Nephron progenitor cell (in vitro differentiated cells): ENCODE measurements around the gene SLC16A13.
A peak's percentile ranks its signal among the peaks of the same experiment; 100 is the strongest.

ENCODE experiments used
- DNase-seq: peaks from one replicate; pipeline ENCODE4 v3.0.0; 2021
- H3K27ac Mint-ChIP-seq: 2 replicates; pipeline ENCODE4 v1.8.0; 2021; ENCODE audit warnings: mild to moderate bottlenecking, moderate library complexity, mixed read lengths
- H3K27me3 Mint-ChIP-seq: 2 replicates; pipeline ENCODE4 v1.8.0; 2021; ENCODE audit warnings: mild to moderate bottlenecking, low read depth, mixed read lengths; ENCODE audit not compliant: poor library complexity
- H3K36me3 Mint-ChIP-seq: 2 replicates; pipeline ENCODE4 v1.8.0; 2021; ENCODE audit warnings: low read depth, mixed read lengths
- H3K4me1 Mint-ChIP-seq: 2 replicates; pipeline ENCODE4 v1.8.0; 2021; ENCODE audit warnings: mixed read lengths
- H3K4me3 Mint-ChIP-seq: 2 replicates; pipeline ENCODE4 v1.8.0; 2021; ENCODE audit warnings: mild to moderate bottlenecking, moderate library complexity, mixed read lengths
- H3K9me3 Mint-ChIP-seq: 2 replicates; pipeline ENCODE4 v1.8.0; 2021; ENCODE audit warnings: mild to moderate bottlenecking, moderate library complexity, mixed read lengths
- TF ChIP-seq, protein P1 (sequence below): fragments of 200-600 bp; sonication (generic); IDR thresholded peaks from 2 replicates; pipeline ENCODE4 v1.5.0; 2021; ENCODE audit warnings: antibody characterized with exemption

SLC16A13 gene

DNA sequence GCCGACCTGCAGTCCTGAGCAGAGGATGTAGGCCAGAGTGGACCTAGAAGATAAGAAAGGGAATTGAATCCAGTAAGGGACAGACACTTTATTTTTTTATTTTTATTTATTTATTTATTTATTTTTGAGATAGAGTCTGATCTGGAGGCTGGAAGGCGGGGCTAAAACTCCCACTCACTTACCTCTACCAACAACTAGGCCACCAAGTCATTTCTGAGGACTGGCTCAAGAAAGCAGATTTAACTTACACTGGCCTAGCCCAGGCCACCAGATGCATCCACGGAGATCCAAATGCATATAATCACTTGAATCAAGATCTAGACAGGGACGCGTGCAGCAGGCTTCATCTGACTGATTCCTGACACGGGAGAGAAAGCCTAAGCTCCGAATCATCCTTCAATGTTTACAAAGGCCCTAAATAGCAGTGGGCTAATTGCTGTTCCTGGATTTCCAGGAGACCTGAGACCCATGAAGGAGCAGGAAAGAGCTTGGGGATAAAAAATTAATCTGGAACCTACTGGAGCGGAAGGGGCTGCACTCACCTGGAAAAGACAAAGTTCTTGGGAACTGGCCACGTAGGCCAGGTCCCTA, 41.1 kb upstream of the SLC16A13 start:
- Mint-ChIP-seq H3K9me3 (no peaks in the 10 kb centered on the region), H3K4me1 (peaks cover 12% of the 10 kb centered on the region), H3K27me3 (peaks cover 15% of the 10 kb centered on the region), H3K36me3 (peaks cover 30% of the 10 kb centered on the region), H3K4me3 (peak overlapping the region; percentile 67), H3K27ac (no peak overlapping the region)
- TF ChIP-seq, protein P1, sequence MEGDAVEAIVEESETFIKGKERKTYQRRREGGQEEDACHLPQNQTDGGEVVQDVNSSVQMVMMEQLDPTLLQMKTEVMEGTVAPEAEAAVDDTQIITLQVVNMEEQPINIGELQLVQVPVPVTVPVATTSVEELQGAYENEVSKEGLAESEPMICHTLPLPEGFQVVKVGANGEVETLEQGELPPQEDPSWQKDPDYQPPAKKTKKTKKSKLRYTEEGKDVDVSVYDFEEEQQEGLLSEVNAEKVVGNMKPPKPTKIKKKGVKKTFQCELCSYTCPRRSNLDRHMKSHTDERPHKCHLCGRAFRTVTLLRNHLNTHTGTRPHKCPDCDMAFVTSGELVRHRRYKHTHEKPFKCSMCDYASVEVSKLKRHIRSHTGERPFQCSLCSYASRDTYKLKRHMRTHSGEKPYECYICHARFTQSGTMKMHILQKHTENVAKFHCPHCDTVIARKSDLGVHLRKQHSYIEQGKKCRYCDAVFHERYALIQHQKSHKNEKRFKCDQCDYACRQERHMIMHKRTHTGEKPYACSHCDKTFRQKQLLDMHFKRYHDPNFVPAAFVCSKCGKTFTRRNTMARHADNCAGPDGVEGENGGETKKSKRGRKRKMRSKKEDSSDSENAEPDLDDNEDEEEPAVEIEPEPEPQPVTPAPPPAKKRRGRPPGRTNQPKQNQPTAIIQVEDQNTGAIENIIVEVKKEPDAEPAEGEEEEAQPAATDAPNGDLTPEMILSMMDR = no peak
- no peak for DNase-seq

DNA sequence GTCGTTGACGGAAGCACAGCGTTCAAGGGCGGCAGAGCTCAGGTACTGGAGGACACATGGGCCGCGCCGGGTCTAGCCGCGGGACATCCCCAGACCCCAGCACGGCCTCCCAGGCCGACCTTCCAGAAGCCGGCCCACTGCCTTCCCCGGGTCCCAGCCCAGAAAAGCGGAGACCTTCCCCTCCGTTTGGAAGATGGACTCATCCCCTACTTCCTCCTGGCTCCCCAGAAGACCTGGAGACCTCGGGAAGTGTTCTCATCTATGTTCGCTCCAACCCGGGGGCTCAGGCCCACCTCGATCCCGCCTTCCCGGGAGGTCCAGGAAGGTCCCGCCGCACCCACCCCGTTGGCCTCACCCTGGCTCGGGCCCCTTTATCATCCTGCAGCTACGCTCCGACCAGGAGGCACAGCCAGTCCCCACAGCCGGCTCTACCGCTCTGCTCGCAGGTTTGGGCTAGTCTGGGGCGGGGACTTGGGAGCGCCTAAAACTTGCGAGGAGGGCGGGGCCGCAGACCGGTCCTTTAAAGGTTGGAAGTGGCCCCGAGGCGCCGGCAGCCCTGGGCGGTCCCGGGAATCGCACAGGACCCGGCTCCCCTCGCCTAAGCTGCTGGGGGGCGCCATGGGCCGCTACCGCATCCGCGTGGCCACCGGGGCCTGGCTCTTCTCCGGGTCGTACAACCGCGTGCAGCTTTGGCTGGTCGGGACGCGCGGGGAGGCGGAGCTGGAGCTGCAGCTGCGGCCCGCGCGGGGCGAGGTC, 40.1 kb upstream of the SLC16A13 start, which contains the start of gene ALOX12:
Gene ALOX12 (plus strand): TSS at position 550 of the 756 bp plus-strand sequence. CDS start 69 bp downstream, at position 619.
- DNase-seq = peak; percentile 64

DNA sequence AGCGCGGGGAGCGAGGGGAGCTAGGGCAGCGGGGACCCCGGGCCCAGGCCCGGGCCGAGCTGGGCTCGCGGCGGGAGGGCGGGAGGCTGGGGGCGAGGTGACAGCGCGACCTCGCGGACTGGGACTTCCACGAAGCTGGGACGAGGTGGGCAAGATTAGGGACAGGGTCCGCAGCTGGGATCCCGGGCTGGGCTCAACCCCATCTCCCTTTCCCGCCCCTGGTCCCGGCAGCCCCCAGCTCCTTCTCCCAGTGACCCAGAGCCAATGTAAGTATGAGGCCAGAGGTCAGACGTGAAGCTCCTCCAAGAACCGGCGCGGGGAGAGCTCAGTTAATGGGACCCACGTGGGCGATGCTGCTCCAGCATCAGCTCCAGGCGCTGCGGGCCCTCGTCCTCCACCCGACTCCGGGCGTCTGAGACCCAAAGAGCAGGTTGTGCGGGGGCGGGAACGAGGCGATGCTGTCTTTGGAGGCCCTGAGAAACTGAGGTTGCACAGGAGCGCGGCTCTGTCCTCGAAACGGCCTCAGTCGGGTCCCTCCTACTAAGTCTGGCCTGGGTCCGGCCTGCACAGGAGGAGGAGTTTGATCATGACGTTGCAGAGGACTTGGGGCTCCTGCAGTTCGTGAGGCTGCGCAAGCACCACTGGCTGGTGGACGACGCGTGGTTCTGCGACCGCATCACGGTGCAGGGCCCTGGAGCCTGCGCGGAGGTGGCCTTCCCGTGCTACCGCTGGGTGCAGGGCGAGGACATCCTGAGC, 39.4 kb upstream of the SLC16A13 start:
- TF ChIP-seq, protein P1 = no peak
- Mint-ChIP-seq H3K36me3 (peaks cover 38% of the 10 kb centered on the region), H3K4me3 (no peak overlapping the region), H3K4me1 (peaks cover 12% of the 10 kb centered on the region), H3K27me3 (peaks cover 15% of the 10 kb centered on the region), H3K9me3 (no peaks in the 10 kb centered on the region), H3K27ac (no peak overlapping the region)
- no peak for DNase-seq

More for the DNA sequence above, 40.1 kb upstream of the SLC16A13 start, which contains the start of gene ALOX12:
- Mint-ChIP-seq H3K27me3 (peaks cover 15% of the 10 kb centered on the region), H3K27ac (no peak within 1 kb of the TSS), H3K9me3 (no peaks in the 10 kb centered on the region), H3K4me1 (peaks cover 12% of the 10 kb centered on the region), H3K36me3 (peaks cover 34% of the 10 kb centered on the region), H3K4me3 (peak within 1 kb of the TSS; percentile 73)
- TF ChIP-seq, protein P1 = no peak

DNA sequence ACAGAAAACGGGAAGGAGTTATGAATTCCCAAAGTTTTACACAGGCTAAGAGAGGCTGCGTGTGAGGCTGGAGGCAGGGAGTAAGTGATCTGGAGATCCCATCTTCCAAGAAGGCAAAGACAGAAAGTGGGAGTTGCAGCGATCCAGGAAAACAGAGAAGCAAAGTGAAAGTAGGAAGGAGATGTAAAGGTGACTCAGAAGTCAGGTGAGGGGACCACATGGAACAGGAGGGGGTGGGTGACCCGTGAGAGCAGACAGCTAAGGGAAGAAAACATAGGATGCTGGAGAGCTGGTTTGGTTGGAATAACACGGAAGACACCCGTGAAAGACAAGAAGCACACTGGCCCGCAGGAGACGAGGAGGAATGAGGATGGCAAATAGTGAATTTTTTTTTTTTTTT, 38.6 kb upstream of the SLC16A13 start:
- H3K27ac Mint-ChIP-seq = no peak overlapping the region
- no peak overlapping the region for H3K4me3 Mint-ChIP-seq
- TF ChIP-seq, protein P1 = no peak

DNA sequence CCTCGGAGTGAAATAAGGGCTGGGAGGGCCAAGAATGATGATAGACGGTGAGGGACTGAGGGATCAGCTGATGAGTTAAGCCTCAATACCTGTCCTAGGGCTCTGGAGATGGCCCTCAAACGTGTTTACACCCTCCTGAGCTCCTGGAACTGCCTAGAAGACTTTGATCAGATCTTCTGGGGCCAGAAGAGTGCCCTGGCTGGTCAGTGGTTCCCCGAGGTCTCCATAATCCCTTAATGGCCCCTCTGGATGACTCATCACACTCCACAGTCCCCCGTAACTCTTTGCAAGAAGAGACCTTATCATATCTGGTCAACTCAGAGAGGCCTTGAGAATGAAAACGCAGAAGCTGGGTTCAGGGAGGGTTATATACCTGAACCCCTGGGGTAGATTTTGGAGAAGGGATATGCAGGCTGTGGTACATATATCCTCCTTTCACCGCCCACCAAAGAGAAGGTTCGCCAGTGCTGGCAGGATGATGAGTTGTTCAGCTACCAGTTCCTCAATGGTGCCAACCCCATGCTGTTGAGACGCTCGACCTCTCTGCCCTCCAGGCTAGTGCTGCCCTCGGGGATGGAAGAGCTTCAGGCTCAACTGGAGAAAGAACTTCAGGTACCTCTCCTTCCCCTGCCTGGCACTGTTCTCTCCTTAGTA, 36.8 kb upstream of the SLC16A13 start:
- no peaks in the 10 kb centered on the region for H3K9me3 Mint-ChIP-seq
- no peak overlapping the region for H3K27ac Mint-ChIP-seq
- H3K4me1 Mint-ChIP-seq = peaks cover 12% of the 10 kb centered on the region
- H3K4me3 Mint-ChIP-seq = no peak overlapping the region
- H3K36me3 Mint-ChIP-seq = peaks cover 46% of the 10 kb centered on the region
- TF ChIP-seq, protein P1 = no peak
- DNase-seq = no peak
- H3K27me3 Mint-ChIP-seq = peaks cover 15% of the 10 kb centered on the region

More for the DNA sequence above, 38.6 kb upstream of the SLC16A13 start:
- Mint-ChIP-seq H3K4me1 (peaks cover 12% of the 10 kb centered on the region), H3K36me3 (peaks cover 45% of the 10 kb centered on the region), H3K9me3 (no peaks in the 10 kb centered on the region), H3K27me3 (peaks cover 15% of the 10 kb centered on the region)
- DNase-seq = no peak
